SK-N-MC (cell line): Measurements from ENCODE around the gene ANKS1A.

Source experiments
- DNase-seq: peaks from one replicate; pipeline ENCODE4 v3.0.0-alpha.2; 2011; ENCODE audit warnings: low read depth, low spot score
- H3K27ac ChIP-seq: fragments of 200-600 bp; sonication (generic); 2 replicates; pipeline ENCODE4 v1.5.1; 2016; ENCODE audit warnings: mixed run types
- H3K36me3 ChIP-seq: fragments of 200-600 bp; sonication (generic); 2 replicates; pipeline ENCODE4 v1.6.1; 2017; ENCODE audit warnings: antibody characterized with exemption, low read length, mixed read lengths; ENCODE audit not compliant: insufficient read depth
- H3K4me3 ChIP-seq: fragments of 200-600 bp; sonication (generic); 2 replicates; pipeline ENCODE4 v1.5.1; 2016
- H3K9ac ChIP-seq: fragments of 200-600 bp; sonication (generic); 2 replicates; pipeline ENCODE4 v1.8.0; 2017; ENCODE audit warnings: mixed run types, mixed read lengths; ENCODE audit not compliant: insufficient read length
- H3K9me3 ChIP-seq: fragments of 200-600 bp; sonication (generic); 2 replicates; pipeline ENCODE4 v1.6.1; 2017; ENCODE audit warnings: low read depth, mild to moderate bottlenecking, antibody characterized with exemption, low read length, moderate library complexity, mixed read lengths
- EZH2 ChIP-seq: fragments of 200-600 bp; sonication (generic); IDR thresholded peaks from one replicate; pipeline ENCODE4 v1.6.1; 2017; ENCODE audit warnings: antibody characterized with exemption
- FOXP2 ChIP-seq: optimal IDR thresholded peaks from 2 replicates; pipeline ENCODE3; 2011; ENCODE audit warnings: mild to moderate bottlenecking, moderate library complexity; ENCODE audit not compliant: insufficient read depth; ENCODE audit errors: extremely low read length, control extremely low read depth
- POLR2AphosphoS5 ChIP-seq: IDR thresholded peaks from 2 replicates; pipeline ENCODE4 v1.6.1; 2012; ENCODE audit warnings: mild to moderate bottlenecking, low read depth, low read length, borderline replicate concordance

The ANKS1A gene

DNA sequence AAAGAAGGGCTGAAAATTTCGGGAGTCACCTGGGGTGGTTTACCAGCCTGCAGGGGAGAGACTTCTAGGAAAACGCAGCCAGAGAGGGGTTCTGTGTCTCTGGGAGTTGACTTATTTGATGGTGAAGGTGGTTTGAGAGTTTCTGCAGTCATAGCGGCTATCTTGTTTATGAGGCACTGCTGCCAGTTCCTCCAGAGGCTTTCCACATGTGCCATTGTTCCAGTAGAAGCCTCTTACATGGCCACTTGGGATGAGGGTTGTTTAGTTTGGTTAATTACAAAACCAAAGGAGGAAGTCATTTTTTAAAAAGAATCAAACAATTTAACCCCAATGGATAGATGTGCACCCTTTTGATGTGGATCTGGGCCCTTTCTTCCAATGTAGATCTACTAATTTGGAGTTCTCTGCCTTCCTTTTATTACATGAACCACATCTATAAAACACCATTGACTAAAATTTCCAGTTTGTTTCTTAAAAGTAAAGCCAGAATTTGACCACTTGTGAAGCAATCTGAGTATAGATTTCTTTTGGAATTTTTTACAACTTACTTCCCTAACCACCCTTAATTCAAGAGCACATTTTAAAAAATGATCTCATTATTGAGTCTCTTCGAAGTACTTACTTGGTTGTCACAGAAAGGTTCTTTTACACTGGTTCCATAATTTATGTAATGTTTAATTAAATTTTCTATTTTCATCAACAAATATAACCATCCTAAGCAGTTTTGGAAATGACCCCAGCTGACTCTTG is 154.5 kb downstream of the ANKS1A start:
- Histone ChIP-seq H3K9ac (no peak overlapping the region), H3K9me3 (no peaks in the 10 kb centered on the region), H3K27ac (peak overlapping the region; percentile 97), H3K4me3 (no peak overlapping the region), H3K36me3 (no peaks in the 10 kb centered on the region)
- DNase-seq, result no peak
- TF ChIP-seq POLR2AphosphoS5 (no peak), EZH2 (no peak), FOXP2 (no peak)

DNA sequence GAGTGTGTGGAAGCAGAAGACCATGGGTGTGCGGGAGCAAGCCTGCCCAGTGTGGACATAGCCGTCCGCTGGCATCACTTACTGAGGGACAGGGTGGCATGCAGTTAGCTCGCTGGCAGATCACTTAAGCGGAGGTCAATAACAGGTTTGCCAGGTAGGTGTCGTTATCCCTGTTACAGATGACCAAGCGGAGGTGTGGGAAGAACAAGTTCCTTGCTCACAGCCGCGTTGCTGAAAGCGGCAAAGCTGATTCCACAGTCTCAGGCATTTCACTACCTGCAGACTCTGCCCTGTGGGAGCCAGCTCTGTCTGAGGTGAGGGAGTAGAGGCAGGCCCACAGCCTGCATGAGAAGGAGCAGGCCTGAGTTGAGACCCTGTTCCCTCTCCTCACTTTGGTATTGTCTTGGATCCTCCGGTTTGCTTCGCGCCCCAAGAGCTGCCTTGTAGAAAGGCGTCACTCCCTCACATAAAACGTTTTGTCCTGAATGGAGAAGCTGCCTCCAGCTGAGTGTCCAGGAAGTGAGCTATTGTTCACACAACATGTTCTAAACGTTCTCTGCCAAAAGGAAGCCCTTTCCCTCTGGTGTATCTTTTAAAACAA is 155.2 kb downstream of the ANKS1A start:
- Histone ChIP-seq H3K27ac (peak overlapping the region; percentile 97), H3K36me3 (no peaks in the 10 kb centered on the region), H3K4me3 (peak overlapping the region; percentile 42), H3K9me3 (no peaks in the 10 kb centered on the region), H3K9ac (peak overlapping the region; percentile 31)
- DNase-seq, result no peak
- TF ChIP-seq EZH2 (no peak), FOXP2 (no peak)

DNA sequence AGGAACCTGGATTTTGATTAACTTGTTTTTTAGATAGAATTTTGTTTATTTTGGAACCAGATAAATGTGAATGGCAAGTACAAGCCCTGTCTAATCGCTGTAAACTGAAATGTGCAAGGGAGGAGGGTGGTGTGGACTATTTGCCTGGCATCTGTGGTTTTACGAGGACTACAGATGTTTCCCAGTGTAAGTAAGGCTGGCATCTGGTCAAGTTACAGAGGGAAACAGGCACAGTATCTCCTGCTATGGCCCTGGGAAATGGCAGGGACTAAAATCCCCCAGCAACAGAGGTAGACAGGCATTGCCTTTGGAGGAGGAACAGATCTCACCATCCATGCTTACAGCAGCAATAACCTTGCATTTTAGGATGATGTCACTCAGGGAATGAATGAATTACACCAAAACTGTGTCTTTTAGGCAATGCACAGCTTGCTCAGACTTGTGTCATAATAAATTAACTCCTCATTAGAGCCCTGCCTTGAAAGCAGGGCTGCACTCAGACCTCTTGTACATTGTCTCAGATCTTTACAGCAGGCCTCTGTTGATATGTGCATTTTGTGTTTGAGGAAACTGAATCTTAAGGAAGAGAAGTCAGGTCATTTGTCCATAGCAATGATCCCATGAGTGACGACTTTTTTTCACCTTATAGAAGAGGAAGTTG is 155.8 kb downstream of the ANKS1A start:
- no peak for TF ChIP-seq FOXP2
- no peak for TF ChIP-seq EZH2
- no peak for TF ChIP-seq POLR2AphosphoS5
- Histone ChIP-seq H3K36me3 (no peaks in the 10 kb centered on the region), H3K27ac (peak overlapping the region; percentile 97), H3K9me3 (no peaks in the 10 kb centered on the region), H3K9ac (peak overlapping the region; percentile 31), H3K4me3 (peak overlapping the region; percentile 42)
- no peak for DNase-seq

DNA sequence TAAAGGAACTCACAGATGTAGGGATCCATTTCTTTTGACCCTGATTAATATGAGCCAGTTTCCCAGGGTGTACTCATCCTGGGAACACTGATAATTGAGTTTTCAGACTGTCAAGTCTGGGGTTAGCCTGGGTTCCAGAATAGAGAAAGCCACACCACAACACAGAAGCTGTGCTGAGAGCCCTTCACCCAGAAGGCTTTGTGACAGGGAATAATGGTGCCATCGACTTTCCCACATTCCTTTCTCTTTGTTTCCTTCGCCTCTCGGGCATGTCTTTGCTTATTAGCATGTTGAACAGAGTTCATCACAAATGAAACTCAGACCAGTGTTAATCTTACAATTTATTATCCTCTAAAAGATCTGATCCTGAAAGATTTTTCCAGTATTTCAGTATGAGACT is 157.0 kb downstream of the ANKS1A start:
- H3K4me3 ChIP-seq, result peak overlapping the region; percentile 43
- no peaks in the 10 kb centered on the region for H3K9me3 ChIP-seq
- H3K36me3 ChIP-seq, result no peaks in the 10 kb centered on the region
- TF ChIP-seq POLR2AphosphoS5, result no peak
- no peak for TF ChIP-seq FOXP2
- TF ChIP-seq EZH2, result no peak
- DNase-seq, result no peak
- H3K27ac ChIP-seq, result peak overlapping the region; percentile 97
- H3K9ac ChIP-seq, result peak overlapping the region; percentile 7

DNA sequence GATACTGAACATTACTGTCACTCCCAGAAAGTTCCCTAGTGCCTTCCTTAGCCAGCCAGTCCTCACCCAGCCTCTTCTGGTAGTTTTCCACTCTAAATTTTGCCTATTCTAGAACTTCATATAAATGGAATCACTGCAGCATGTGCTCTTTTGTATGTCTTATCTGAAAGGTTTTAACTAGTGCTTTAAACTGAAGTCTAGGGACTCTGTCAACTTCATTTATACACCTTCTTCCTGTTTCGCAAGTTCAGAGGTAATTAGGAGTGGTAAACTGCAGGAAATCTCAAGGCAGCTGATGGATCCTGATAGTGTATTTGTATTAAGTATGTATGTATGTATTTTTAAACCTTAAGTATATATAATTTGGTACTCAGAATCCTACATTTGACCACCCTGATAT is 157.8 kb downstream of the ANKS1A start:
- H3K9ac ChIP-seq, result peak overlapping the region; percentile 59

DNA sequence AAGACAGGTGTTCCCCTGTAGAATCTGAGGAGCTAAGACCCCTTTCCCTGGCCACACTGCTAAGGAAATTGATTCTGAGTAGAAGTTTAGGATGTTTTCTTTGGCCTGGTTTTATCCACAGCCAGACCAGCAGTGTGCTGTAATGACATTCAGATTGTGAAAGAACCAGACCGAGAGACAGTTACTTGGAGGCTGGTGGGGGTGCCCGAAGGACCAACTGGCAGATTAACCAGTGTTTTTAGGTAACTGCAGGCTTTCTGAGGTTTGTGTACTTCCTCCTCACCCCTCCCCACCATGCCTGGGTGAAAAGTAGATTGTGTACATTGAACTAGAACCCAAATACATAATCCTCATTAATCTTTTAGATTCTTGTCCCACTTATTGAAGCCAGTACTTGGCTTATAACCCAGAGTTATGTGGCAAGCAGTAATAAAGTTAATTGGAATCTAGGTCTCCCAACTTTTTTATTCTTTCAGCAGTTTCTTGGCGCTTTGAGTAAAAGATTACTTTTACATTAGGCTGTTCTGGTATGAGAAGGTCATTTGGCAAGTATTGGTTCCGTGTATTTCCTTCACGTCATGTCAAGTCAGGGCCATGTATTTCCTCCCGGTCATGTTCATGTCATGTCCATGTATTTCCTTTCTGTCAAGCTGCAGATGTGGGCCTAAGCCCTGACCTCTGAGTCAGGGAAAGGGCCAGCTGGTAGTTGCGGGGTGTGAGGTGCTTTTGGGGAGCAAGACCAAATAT is 158.4 kb downstream of the ANKS1A start:
- peak overlapping the region; percentile 43 for H3K4me3 ChIP-seq
- H3K36me3 ChIP-seq, result no peaks in the 10 kb centered on the region
- H3K27ac ChIP-seq, result peak overlapping the region; percentile 97
- H3K9me3 ChIP-seq, result no peaks in the 10 kb centered on the region
- no peak for DNase-seq
- peak overlapping the region; percentile 59 for H3K9ac ChIP-seq
- TF ChIP-seq POLR2AphosphoS5 (no peak; the same call in 1 of the 2 replicates), FOXP2 (peak; percentile 39)

More for the DNA sequence above, 157.8 kb downstream of the ANKS1A start:
- peak overlapping the region; percentile 97 for H3K27ac ChIP-seq
- H3K4me3 ChIP-seq, result peak overlapping the region; percentile 43
- H3K36me3 ChIP-seq, result no peaks in the 10 kb centered on the region
- H3K9me3 ChIP-seq, result no peaks in the 10 kb centered on the region
- peak; percentile 12; the same call in 1 of the 2 replicates for TF ChIP-seq POLR2AphosphoS5
- TF ChIP-seq EZH2, result no peak
- no peak for TF ChIP-seq FOXP2
- DNase-seq, result peak; percentile 87

DNA sequence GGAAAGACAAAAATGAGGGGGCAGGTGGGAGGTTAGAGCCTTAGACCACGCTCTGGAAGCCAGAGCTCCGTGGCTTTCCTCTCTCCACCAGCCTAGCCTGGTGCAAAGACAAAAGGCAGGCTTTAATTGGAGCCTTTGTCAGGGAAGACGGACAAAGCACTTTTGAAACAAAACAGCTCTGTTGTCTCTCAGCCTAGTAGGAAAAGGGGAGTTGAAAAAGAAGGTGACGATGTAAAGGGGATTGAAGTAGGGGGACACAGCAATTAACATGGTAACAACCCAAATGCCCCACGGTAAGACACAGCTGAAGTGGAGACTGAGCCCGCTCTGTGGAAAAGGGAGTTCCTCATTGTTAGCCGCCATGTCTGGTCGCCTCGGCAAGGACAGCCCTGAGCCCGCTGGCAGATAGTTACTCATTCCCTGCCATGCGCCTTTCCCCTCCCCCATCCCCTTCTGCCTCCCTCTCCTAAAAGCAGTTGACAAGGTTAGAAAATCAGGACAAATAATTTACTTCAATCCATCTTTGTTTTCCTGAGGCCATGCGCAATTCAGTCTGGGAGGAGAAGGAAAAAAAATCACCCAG is 159.1 kb downstream of the ANKS1A start:
- H3K27ac ChIP-seq, result peak overlapping the region; percentile 97
- TF ChIP-seq EZH2, result no peak
- TF ChIP-seq FOXP2, result no peak
- no peak; the same call in 1 of the 2 replicates for TF ChIP-seq POLR2AphosphoS5
- peak overlapping the region; percentile 43; the same call in 1 of the 2 replicates for H3K4me3 ChIP-seq

DNA sequence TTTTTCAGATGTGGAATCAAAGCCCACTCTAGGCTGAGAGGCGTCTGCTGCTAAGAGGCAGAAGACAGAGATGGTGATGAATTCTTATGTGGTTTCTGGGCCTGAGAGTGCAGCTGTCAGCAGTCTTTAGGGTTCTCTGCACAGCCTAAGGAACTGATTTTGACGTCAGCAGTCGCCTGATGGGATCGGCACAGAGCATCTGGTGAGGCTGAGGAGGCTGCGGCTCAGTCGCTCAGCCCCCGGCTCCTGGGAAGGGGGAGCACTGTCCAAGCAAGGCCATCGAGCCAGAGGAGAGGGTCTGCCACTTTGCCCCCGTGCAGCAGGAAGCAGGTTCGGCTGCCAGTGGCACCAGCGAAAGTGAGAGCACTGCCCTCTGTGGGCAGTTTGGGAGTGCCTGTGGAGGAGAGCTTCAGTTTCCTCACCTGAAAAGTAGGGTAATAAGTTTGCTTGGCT is 159.6 kb downstream of the ANKS1A start:
- H3K36me3 ChIP-seq, result no peaks in the 10 kb centered on the region
- peak; percentile 84 for DNase-seq
- H3K9me3 ChIP-seq, result no peaks in the 10 kb centered on the region
- peak overlapping the region; percentile 97 for H3K27ac ChIP-seq
- peak overlapping the region; percentile 43; the same call in 1 of the 2 replicates for H3K4me3 ChIP-seq
- TF ChIP-seq EZH2 (no peak), POLR2AphosphoS5 (peak; percentile 40; the same call in 1 of the 2 replicates), FOXP2 (no peak)
- no peak overlapping the region for H3K9ac ChIP-seq

More for the DNA sequence above, 159.1 kb downstream of the ANKS1A start:
- H3K9ac ChIP-seq, result no peak overlapping the region
- no peaks in the 10 kb centered on the region for H3K9me3 ChIP-seq
- no peaks in the 10 kb centered on the region for H3K36me3 ChIP-seq
- no peak for DNase-seq
